Panc1 (cell line): ENCODE measurements around the gene SLC39A5. TPM values are rescaled to one million over a fixed set of nuclear protein-coding genes. Genes with fewer than 3 reads are reported as not detected.

Experiments used
- ATAC-seq: fragments of 200-7000 bp; cut with Tn5 transposase; 2 replicates; pipeline ENCODE4 v1.9.1; 2020; ENCODE audit warnings: mild to moderate bottlenecking, moderate library complexity
- BruUV-seq: library from RNA; stranded (reverse); fragments of 400-500 nt; replicated peaks from 2 replicates; lab custom pipeline; 2021; lab: Mats Ljungman, UMichigan
- CTCF ChIA-PET: fragments of 300-600 bp; sonication (Branson Sonifier 250); formaldehyde crosslinking; loops from one replicate; lab custom pipeline; 2022; ENCODE audit warnings: antibody characterized with exemption; lab: Charles Lee
- POLR2A ChIA-PET: fragments of 300-600 bp; sonication (Branson Sonifier 250); formaldehyde crosslinking; loops from one replicate; lab custom pipeline; 2022; ENCODE audit warnings: antibody characterized with exemption; lab: Charles Lee
- DNase-seq: peaks from one replicate; pipeline ENCODE4 v3.0.0-alpha.2; 2010; ENCODE audit warnings: low read depth, low spot score
- H3K27ac ChIP-seq: 2 replicates; pipeline ENCODE4 v1.5.1; 2011; ENCODE audit warnings: mild to moderate bottlenecking, low read length, inconsistent platforms
- H3K27me3 ChIP-seq: fragments of 200-500 bp; sonication (Bioruptor generic); 2 replicates; pipeline ENCODE4 v1.6.0; 2014; ENCODE audit warnings: low read length, inconsistent platforms; ENCODE audit not compliant: control insufficient read depth, insufficient read depth
- H3K36me3 ChIP-seq: fragments of 200-500 bp; sonication (Bioruptor generic); 2 replicates; pipeline ENCODE4 v1.5.1; 2014; ENCODE audit warnings: inconsistent platforms, mild to moderate bottlenecking, low read length, moderate library complexity; ENCODE audit not compliant: control insufficient read depth, insufficient read depth
- H3K4me1 ChIP-seq: 2 replicates; pipeline ENCODE4 v1.5.1; 2011; ENCODE audit warnings: inconsistent platforms, mild to moderate bottlenecking, low read length, moderate library complexity; ENCODE audit not compliant: control insufficient read depth, insufficient read depth
- H3K4me3 ChIP-seq, 2 experiments: 2 replicates each; pipeline ENCODE4 v1.5.1; 2011 to 2012; ENCODE audit warnings: low read depth in 2 of 2, low read length in 2 of 2, mild to moderate bottlenecking in 2 of 2, inconsistent platforms in 1 of 2, moderate library complexity in 1 of 2
- H3K9me3 ChIP-seq: fragments of 200-500 bp; sonication (Bioruptor generic); 2 replicates; pipeline ENCODE4 v1.5.1; 2014; ENCODE audit warnings: low read depth, mild to moderate bottlenecking, inconsistent platforms, low read length, moderate library complexity; ENCODE audit not compliant: control insufficient read depth, insufficient read depth
- POLR2AphosphoS5 ChIP-seq: IDR thresholded peaks from 2 replicates; pipeline ENCODE4 v1.6.1; 2012; ENCODE audit warnings: mild to moderate bottlenecking, low read depth, low read length, moderate library complexity
- SIN3A ChIP-seq: IDR thresholded peaks from 2 replicates; pipeline ENCODE4 v1.6.1; 2012; ENCODE audit warnings: low read depth, mild to moderate bottlenecking, low read length, moderate library complexity, borderline replicate concordance; ENCODE audit not compliant: insufficient read depth
- TCF7L2 ChIP-seq: IDR thresholded peaks from 2 replicates; pipeline ENCODE4 v1.6.1; 2011; ENCODE audit warnings: mild to moderate bottlenecking, low read depth, low read length, inconsistent platforms
- in situ Hi-C: cut with HindIII; loops from 2 replicates; pipeline ENCODE4 v1.10.0; 2016; ENCODE audit warnings: low sequenced_read_pairs, low pct_unique_long_range_greater_than_20kb
- intact Hi-C: fragments of 100-400 bp; cut with micrococcal nuclease; formaldehyde crosslinking; loops from one replicate; pipeline ENCODE4 v1.10.0; 2022; ENCODE audit not compliant: unreplicated experiment
- total RNA-seq: library from RNA; stranded (reverse); gene quantifications from one replicate; pipeline ENCODE4 v1.2.1, GENCODE V29; 2021; ENCODE audit not compliant: unreplicated experiment
- TF ChIP-seq, protein P1 (sequence below): fragments of 450-650 bp; IDR thresholded peaks from 2 replicates; pipeline ENCODE4 v1.5.1; 2017; ENCODE audit warnings: mild to moderate bottlenecking
- TF ChIP-seq, protein P2 (sequence below), 2 experiments: IDR thresholded peaks; 2 replicates each; pipeline ENCODE4 v1.6.1; 2011 to 2012; ENCODE audit warnings: low read depth in 2 of 2, control low read depth in 1 of 2, low read length in 1 of 2, mild to moderate bottlenecking in 1 of 2, moderate library complexity in 1 of 2; ENCODE audit not compliant: insufficient read depth in 1 of 2

SLC39A5 gene
- total RNA-seq, 1 experiment from 2014 or later: 0.23 TPM

DNA sequence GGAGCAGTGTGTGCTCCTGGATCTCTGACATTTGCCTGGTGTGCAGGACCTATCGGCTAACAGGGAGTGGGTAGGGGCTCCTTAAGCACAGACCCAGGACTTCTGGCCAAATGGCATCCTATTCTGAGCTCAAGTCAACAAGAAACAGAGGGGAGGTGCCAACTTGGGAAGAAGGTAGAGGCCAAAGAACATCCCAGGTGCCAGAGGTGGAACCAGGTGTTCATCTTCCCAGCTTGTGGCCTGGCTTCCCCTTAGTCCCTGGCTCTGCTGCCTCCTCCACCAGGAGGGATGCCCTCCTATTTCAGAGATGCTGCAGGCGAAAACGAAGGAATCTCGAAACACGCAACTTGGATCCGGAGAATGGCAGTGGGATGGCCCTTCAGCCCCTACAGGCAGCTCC, 6.2 kb downstream of the SLC39A5 start:
- Histone ChIP-seq H3K36me3 (no peaks in the 10 kb centered on the region; the same call in 1 of the 2 replicates), H3K4me1 (no peaks in the 10 kb centered on the region), H3K27me3 (no peaks in the 10 kb centered on the region), H3K27ac (no peak overlapping the region), H3K9me3 (no peaks in the 10 kb centered on the region), H3K4me3 (no peak overlapping the region)
- TF ChIP-seq, protein P1, sequence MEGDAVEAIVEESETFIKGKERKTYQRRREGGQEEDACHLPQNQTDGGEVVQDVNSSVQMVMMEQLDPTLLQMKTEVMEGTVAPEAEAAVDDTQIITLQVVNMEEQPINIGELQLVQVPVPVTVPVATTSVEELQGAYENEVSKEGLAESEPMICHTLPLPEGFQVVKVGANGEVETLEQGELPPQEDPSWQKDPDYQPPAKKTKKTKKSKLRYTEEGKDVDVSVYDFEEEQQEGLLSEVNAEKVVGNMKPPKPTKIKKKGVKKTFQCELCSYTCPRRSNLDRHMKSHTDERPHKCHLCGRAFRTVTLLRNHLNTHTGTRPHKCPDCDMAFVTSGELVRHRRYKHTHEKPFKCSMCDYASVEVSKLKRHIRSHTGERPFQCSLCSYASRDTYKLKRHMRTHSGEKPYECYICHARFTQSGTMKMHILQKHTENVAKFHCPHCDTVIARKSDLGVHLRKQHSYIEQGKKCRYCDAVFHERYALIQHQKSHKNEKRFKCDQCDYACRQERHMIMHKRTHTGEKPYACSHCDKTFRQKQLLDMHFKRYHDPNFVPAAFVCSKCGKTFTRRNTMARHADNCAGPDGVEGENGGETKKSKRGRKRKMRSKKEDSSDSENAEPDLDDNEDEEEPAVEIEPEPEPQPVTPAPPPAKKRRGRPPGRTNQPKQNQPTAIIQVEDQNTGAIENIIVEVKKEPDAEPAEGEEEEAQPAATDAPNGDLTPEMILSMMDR: no peak
- no peak for TF ChIP-seq SIN3A
- no peak for DNase-seq
- no peak for ATAC-seq
- BruUV-seq: no TSS peak
- POLR2A ChIA-PET: no interaction called here
- CTCF ChIA-PET: no interaction called here
- intact Hi-C loops: no loop called here
- in situ Hi-C loops: no loop called here

DNA sequence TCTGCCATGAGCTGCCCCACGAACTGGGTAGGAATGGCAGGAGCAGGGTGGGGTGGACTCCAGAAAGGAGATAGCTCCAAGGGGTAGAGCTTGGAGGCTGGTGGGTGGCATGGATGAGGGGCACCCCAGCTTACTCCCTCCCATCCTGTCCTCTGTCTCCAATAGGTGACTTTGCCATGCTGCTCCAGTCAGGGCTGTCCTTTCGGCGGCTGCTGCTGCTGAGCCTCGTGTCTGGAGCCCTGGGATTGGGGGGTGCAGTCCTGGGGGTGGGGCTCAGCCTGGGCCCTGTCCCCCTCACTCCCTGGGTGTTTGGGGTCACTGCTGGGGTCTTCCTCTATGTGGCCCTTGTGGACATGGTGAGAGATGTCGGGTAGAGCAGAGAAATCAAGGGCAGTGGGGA, 7.1 kb downstream of the SLC39A5 start:
- no peak for ATAC-seq
- peaks cover 4% of the 10 kb centered on the region; the same call in 1 of the 2 replicates for H3K36me3 ChIP-seq
- in situ Hi-C loops: no loop called here

DNA sequence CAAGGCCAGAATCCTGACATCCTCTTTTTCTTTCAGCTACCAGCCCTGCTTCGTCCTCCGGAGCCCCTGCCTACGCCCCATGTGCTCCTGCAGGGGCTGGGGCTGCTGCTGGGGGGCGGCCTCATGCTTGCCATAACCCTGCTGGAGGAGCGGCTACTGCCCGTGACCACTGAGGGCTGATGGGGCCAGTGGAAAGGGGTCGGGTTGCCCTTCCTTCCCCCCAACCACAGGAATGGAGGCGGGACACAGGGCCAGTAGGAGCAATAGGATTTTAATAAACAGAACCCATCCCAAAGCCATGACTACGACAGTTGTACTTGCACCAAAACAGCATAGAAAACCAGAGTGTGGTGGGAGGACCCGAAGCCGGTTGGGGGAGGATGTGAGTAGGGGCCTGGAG, 7.7 kb downstream of the SLC39A5 start:
- POLR2A ChIA-PET: no interaction called here
- no peak for DNase-seq
- H3K36me3 ChIP-seq: peaks cover 4% of the 10 kb centered on the region; the same call in 1 of the 2 replicates
- intact Hi-C loops (no loop called here), in situ Hi-C loops (no loop called here)
- H3K9me3 ChIP-seq: no peaks in the 10 kb centered on the region
- no peaks in the 10 kb centered on the region for H3K4me1 ChIP-seq
- no TSS peak for BruUV-seq
- no peak overlapping the region for H3K27ac ChIP-seq
- CTCF ChIA-PET: no interaction called here
- no peaks in the 10 kb centered on the region for H3K27me3 ChIP-seq
- no peak overlapping the region for H3K4me3 ChIP-seq
- TF ChIP-seq, protein P1: no peak
- TF ChIP-seq POLR2AphosphoS5 (no peak), TCF7L2 (no peak), SIN3A (no peak)
- TF ChIP-seq, protein P2, sequence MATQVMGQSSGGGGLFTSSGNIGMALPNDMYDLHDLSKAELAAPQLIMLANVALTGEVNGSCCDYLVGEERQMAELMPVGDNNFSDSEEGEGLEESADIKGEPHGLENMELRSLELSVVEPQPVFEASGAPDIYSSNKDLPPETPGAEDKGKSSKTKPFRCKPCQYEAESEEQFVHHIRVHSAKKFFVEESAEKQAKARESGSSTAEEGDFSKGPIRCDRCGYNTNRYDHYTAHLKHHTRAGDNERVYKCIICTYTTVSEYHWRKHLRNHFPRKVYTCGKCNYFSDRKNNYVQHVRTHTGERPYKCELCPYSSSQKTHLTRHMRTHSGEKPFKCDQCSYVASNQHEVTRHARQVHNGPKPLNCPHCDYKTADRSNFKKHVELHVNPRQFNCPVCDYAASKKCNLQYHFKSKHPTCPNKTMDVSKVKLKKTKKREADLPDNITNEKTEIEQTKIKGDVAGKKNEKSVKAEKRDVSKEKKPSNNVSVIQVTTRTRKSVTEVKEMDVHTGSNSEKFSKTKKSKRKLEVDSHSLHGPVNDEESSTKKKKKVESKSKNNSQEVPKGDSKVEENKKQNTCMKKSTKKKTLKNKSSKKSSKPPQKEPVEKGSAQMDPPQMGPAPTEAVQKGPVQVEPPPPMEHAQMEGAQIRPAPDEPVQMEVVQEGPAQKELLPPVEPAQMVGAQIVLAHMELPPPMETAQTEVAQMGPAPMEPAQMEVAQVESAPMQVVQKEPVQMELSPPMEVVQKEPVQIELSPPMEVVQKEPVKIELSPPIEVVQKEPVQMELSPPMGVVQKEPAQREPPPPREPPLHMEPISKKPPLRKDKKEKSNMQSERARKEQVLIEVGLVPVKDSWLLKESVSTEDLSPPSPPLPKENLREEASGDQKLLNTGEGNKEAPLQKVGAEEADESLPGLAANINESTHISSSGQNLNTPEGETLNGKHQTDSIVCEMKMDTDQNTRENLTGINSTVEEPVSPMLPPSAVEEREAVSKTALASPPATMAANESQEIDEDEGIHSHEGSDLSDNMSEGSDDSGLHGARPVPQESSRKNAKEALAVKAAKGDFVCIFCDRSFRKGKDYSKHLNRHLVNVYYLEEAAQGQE (IDR thresholded peaks at IDR 0.05; ENCODE audit: insufficient read depth in 1 of 2, low read depth in 2 of 2, low read length in 1 of 2): no peak
- no peak for ATAC-seq

More for the DNA sequence above, 7.1 kb downstream of the SLC39A5 start:
- TF ChIP-seq POLR2AphosphoS5: 0 out of 2 replicates have a peak, but pooled peaks have one; percentile 6
- no peak for TF ChIP-seq SIN3A
- TF ChIP-seq, protein P2 (IDR thresholded peaks at IDR 0.05; ENCODE audit: insufficient read depth in 1 of 2, low read depth in 2 of 2, low read length in 1 of 2): no peak
- ChIA-PET CTCF (no interaction called here), POLR2A (no interaction called here)
- intact Hi-C loops: no loop called here
- Histone ChIP-seq H3K9me3 (no peaks in the 10 kb centered on the region), H3K27me3 (no peaks in the 10 kb centered on the region), H3K27ac (no peak overlapping the region), H3K4me1 (no peaks in the 10 kb centered on the region), H3K4me3 (no peak overlapping the region)
- BruUV-seq: no TSS peak
- no peak for DNase-seq
